ENCODE data around the gene BEND5.

Gene BEND5

DNA sequence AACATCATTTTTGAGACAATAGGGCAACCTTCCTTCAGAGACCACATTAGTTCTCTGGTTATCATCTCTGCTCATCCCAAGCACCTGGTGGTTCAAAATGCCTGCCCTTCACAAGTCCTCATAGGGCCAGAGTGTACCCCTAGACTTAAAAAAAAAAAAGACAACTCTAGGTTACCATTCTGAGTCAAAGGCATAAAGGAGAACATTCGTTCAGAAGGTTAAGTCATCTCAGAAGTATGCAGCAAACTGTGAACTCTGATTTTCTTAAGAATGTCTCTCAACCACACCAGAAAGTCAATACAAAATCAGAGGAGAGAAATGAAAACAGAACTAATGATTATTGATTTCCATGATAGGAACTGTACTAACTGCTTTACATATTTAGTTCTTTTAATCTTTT, 9.2 kb upstream of the BEND5 start:
- Histone ChIP-seq H3K9ac (ENCODE audit: low read length) (no peak overlapping the region), H3K9me2 (ENCODE audit: low read depth, low read length) (no peaks in the 10 kb centered on the region), H4K20me1 (ENCODE audit: insufficient read depth, low read length) (no peaks in the 10 kb centered on the region), H3K9me3 (ENCODE audit: low read length) (no peaks in the 10 kb centered on the region), H2AFZ (ENCODE audit: low read length) (no peak overlapping the region), H3K4me3 (ENCODE audit: low read depth, low read length, poor library complexity, severe bottlenecking) (no peak overlapping the region), H3K4me1 (ENCODE audit: insufficient read depth, low read length, severe bottlenecking) (no peaks in the 10 kb centered on the region), H3K4me2 (ENCODE audit: low read length) (no peak overlapping the region), H3K27me3 (ENCODE audit: insufficient read depth, low read length) (no peaks in the 10 kb centered on the region), H3K36me3 (ENCODE audit: insufficient read depth, low read length) (no peaks in the 10 kb centered on the region), H3K27ac (ENCODE audit: low read depth, low read length, poor library complexity, severe bottlenecking) (no peak overlapping the region), H3K79me2 (ENCODE audit: insufficient read depth, low read length) (no peaks in the 10 kb centered on the region), H3F3A (ENCODE audit: insufficient read depth, low read length) (no peaks in the 10 kb centered on the region)
- TF ChIP-seq, protein P1, sequence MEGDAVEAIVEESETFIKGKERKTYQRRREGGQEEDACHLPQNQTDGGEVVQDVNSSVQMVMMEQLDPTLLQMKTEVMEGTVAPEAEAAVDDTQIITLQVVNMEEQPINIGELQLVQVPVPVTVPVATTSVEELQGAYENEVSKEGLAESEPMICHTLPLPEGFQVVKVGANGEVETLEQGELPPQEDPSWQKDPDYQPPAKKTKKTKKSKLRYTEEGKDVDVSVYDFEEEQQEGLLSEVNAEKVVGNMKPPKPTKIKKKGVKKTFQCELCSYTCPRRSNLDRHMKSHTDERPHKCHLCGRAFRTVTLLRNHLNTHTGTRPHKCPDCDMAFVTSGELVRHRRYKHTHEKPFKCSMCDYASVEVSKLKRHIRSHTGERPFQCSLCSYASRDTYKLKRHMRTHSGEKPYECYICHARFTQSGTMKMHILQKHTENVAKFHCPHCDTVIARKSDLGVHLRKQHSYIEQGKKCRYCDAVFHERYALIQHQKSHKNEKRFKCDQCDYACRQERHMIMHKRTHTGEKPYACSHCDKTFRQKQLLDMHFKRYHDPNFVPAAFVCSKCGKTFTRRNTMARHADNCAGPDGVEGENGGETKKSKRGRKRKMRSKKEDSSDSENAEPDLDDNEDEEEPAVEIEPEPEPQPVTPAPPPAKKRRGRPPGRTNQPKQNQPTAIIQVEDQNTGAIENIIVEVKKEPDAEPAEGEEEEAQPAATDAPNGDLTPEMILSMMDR (IDR thresholded peaks at IDR 0.05; ENCODE audit: low read length): no peak
- TF ChIP-seq EZH2 (IDR thresholded peaks at IDR 0.05; ENCODE audit: borderline replicate concordance, low read length): no peak

DNA sequence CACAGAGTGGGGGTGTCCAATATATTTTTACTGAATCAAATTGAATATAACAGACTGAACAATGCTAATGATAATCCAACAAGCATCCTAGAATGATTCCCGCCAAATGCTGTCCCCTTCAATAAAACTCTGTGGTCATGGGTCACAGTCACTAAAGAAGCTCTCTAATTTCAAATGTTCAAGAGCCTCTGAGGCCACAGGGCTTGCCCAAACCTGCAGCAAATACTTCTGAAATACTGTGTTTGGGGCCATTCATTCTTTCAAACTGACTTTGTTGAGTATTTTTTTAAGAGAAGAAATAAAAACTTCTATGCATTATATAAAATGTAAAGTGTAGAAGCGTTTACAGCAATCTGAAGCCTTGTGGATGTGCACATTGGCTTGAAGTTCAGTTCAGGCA, 7.6 kb upstream of the BEND5 start:
- no peaks in the 10 kb centered on the region for H3K36me3 ChIP-seq (ENCODE audit: insufficient read depth, low read length)
- H3K9me2 ChIP-seq (ENCODE audit: low read depth, low read length): no peaks in the 10 kb centered on the region
- no peaks in the 10 kb centered on the region for H3F3A ChIP-seq (ENCODE audit: insufficient read depth, low read length)
- no peaks in the 10 kb centered on the region for H3K79me2 ChIP-seq (ENCODE audit: insufficient read depth, low read length)
- H4K20me1 ChIP-seq (ENCODE audit: insufficient read depth, low read length): no peaks in the 10 kb centered on the region
- H3K4me1 ChIP-seq (ENCODE audit: insufficient read depth, low read length, severe bottlenecking): no peaks in the 10 kb centered on the region
- H3K27me3 ChIP-seq (ENCODE audit: insufficient read depth, low read length): no peaks in the 10 kb centered on the region
- TF ChIP-seq EZH2 (IDR thresholded peaks at IDR 0.05; ENCODE audit: borderline replicate concordance, low read length): no peak
- TF ChIP-seq, protein P1 (IDR thresholded peaks at IDR 0.05; ENCODE audit: low read length): no peak
- H3K9me3 ChIP-seq (ENCODE audit: low read length): no peaks in the 10 kb centered on the region
- H3K9ac ChIP-seq (ENCODE audit: low read length): no peak overlapping the region
- H3K4me2 ChIP-seq (ENCODE audit: low read length): no peak overlapping the region
- H2AFZ ChIP-seq (ENCODE audit: low read length): no peak overlapping the region
- no peak overlapping the region for H3K27ac ChIP-seq (ENCODE audit: low read depth, low read length, poor library complexity, severe bottlenecking)
- no peak overlapping the region for H3K4me3 ChIP-seq (ENCODE audit: low read depth, low read length, poor library complexity, severe bottlenecking)

DNA sequence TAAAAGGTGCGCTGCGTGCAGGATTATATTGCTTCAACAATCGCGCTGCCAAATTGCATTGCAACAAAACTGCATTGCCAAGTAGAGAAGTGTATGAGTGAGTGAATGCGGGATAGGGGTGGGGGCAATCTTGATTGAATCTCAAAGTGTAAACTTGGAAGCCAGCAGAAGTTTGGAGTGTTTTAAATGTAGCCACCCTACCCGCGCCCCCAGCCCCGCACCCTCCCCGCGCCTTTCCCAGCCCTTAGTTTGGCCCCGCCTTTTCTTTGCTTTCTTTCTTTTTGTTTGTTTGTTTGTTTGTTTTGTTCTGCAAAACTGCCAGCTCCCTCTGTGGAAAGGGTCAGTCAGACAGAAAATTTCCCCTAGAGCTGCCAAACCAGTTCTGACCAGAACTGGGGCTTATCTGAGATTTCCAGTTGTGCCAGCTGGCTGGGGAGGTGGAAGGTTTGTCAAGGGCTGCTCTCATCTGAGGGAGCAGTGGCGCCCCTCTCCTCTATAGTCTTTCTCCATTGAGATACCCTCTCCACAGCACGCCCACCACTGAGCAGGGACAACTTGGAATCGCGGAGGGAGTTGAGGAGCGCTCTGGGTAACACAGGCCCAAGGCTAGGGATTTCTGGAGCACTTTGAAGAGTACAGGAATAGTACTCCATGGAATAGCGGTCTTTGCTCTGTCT, 666 bp upstream of the BEND5 start:
- no peaks in the 10 kb centered on the region; the same call in 1 of the 2 replicates for H3K27me3 ChIP-seq (ENCODE audit: insufficient read depth, low read length)
- H4K20me1 ChIP-seq (ENCODE audit: insufficient read depth, low read length): no peaks in the 10 kb centered on the region
- no peak overlapping the region for H3K4me3 ChIP-seq (ENCODE audit: low read depth, low read length, poor library complexity, severe bottlenecking)
- no peak for TF ChIP-seq EZH2 (IDR thresholded peaks at IDR 0.05; ENCODE audit: borderline replicate concordance, low read length)
- TF ChIP-seq, protein P1 (IDR thresholded peaks at IDR 0.05; ENCODE audit: low read length): no peak
- no peak overlapping the region for H2AFZ ChIP-seq (ENCODE audit: low read length)
- H3K9me2 ChIP-seq (ENCODE audit: low read depth, low read length): no peaks in the 10 kb centered on the region
- H3K4me2 ChIP-seq (ENCODE audit: low read length): no peak overlapping the region
- no peaks in the 10 kb centered on the region for H3F3A ChIP-seq (ENCODE audit: insufficient read depth, low read length)
- no peak overlapping the region for H3K9ac ChIP-seq (ENCODE audit: low read length)
- no peaks in the 10 kb centered on the region for H3K4me1 ChIP-seq (ENCODE audit: insufficient read depth, low read length, severe bottlenecking)
- H3K27ac ChIP-seq (ENCODE audit: low read depth, low read length, poor library complexity, severe bottlenecking): no peak overlapping the region
- H3K79me2 ChIP-seq (ENCODE audit: insufficient read depth, low read length): no peaks in the 10 kb centered on the region
- H3K36me3 ChIP-seq (ENCODE audit: insufficient read depth, low read length): no peaks in the 10 kb centered on the region
- H3K9me3 ChIP-seq (ENCODE audit: low read length): no peaks in the 10 kb centered on the region

All from OCI-LY1 (cell line).